ENCODE results near the gene FXR2. TPM values are rescaled to one million over a fixed set of nuclear protein-coding genes. Genes with fewer than 3 reads are reported as not detected.

The FXR2 gene
- total and polyA plus RNA-seq, 9 of the 15 experiments (the other 6 are each of a cell fraction or from before 2014, with no cell fraction given): 2.0 to 49.3 (median 24.5) TPM

DNA sequence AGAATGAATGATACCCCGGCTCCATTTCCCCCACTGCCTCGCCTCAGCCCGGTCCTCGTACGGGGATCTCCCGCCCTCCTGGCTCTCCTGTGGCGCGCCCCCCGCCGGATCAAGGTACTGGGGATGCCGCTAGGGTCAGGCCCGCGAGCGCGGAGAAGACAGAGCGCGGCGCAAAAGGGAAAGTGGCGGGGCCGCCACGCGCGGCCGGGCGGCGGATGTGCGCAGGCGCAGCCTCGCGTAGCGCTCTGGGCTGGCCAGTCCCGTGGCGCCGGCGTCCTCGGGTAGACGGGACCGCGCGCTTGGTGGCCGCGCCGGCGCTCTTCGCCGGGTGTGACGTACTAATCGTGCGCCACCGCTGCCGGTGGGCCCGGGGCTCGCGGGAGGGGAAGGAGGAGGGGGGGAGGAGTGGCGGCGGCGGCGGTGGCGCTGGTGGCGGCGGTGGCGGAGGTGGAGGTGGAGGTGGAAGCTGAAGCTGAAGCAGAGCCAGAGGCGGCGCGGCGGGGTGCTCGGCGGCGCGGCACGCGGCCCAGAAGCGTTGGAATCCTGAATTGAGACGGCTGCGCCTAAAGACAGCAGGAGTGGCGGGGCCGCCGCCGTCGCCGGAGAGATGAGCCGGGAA is 53.0 kb downstream of the FXR2 start, which contains the start of gene SENP3 (continued):
- TF ChIP-seq, protein P1, sequence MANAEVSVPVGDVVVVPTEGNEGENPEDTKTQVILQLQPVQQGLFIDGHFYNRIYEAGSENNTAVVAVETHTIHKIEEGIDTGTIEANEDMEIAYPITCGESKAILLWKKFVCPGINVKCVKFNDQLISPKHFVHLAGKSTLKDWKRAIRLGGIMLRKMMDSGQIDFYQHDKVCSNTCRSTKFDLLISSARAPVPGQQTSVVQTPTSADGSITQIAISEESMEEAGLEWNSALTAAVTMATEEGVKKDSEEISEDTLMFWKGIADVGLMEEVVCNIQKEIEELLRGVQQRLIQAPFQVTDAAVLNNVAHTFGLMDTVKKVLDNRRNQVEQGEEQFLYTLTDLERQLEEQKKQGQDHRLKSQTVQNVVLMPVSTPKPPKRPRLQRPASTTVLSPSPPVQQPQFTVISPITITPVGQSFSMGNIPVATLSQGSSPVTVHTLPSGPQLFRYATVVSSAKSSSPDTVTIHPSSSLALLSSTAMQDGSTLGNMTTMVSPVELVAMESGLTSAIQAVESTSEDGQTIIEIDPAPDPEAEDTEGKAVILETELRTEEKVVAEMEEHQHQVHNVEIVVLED (CRISPR knock-in tag; IDR thresholded peaks at IDR 0.05): peak; percentile 74
- TF ChIP-seq TBP (optimal IDR thresholded peaks at IDR 0.05; ENCODE audit: low read depth, low read length) (peak; percentile 43), KDM1A (IDR thresholded peaks at IDR 0.05) (no peak), SOX6 (IDR thresholded peaks at IDR 0.05) (no peak), ZNF324 (CRISPR knock-in tag; IDR thresholded peaks at IDR 0.05) (no peak), MAZ (CRISPR knock-in tag; conservative IDR thresholded peaks at IDR 0.05 in 1 of 2, IDR thresholded peaks at IDR 0.05 in 1 of 2) (peak; percentile 33 to 59; a peak in 3 of 4 replicates), TAF1 (IDR thresholded peaks at IDR 0.05; ENCODE audit: control insufficient read depth, extremely low read depth, insufficient read depth, low read length, severe bottlenecking) (peak; percentile 55), CREB1 (IDR thresholded peaks at IDR 0.05) (peak; percentile 91), CREB1 (CRISPR knock-in tag; IDR thresholded peaks at IDR 0.05) (peak; percentile 94), ZNF707 (CRISPR knock-in tag; conservative IDR thresholded peaks at IDR 0.05) (no peak), HNRNPK (IDR thresholded peaks at IDR 0.05; ENCODE audit: low read depth, low read length, poor library complexity, severe bottlenecking) (peak; percentile 55), CCNT2 (IDR thresholded peaks at IDR 0.05; ENCODE audit: borderline replicate concordance, extremely low read depth, insufficient read length, low read depth, low read length) (peak; percentile 54)
- TF ChIP-seq, protein P2, sequence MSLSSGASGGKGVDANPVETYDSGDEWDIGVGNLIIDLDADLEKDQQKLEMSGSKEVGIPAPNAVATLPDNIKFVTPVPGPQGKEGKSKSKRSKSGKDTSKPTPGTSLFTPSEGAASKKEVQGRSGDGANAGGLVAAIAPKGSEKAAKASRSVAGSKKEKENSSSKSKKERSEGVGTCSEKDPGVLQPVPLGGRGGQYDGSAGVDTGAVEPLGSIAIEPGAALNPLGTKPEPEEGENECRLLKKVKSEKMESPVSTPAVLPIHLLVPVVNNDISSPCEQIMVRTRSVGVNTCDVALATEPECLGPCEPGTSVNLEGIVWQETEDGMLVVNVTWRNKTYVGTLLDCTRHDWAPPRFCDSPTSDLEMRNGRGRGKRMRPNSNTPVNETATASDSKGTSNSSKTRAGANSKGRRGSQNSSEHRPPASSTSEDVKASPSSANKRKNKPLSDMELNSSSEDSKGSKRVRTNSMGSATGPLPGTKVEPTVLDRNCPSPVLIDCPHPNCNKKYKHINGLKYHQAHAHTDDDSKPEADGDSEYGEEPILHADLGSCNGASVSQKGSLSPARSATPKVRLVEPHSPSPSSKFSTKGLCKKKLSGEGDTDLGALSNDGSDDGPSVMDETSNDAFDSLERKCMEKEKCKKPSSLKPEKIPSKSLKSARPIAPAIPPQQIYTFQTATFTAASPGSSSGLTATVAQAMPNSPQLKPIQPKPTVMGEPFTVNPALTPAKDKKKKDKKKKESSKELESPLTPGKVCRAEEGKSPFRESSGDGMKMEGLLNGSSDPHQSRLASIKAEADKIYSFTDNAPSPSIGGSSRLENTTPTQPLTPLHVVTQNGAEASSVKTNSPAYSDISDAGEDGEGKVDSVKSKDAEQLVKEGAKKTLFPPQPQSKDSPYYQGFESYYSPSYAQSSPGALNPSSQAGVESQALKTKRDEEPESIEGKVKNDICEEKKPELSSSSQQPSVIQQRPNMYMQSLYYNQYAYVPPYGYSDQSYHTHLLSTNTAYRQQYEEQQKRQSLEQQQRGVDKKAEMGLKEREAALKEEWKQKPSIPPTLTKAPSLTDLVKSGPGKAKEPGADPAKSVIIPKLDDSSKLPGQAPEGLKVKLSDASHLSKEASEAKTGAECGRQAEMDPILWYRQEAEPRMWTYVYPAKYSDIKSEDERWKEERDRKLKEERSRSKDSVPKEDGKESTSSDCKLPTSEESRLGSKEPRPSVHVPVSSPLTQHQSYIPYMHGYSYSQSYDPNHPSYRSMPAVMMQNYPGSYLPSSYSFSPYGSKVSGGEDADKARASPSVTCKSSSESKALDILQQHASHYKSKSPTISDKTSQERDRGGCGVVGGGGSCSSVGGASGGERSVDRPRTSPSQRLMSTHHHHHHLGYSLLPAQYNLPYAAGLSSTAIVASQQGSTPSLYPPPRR (CRISPR knock-in tag; IDR thresholded peaks at IDR 0.05; ENCODE audit: borderline replicate concordance): 0 out of 2 replicates have a peak, but pooled peaks have one; percentile 41
- TF ChIP-seq, protein P3, sequence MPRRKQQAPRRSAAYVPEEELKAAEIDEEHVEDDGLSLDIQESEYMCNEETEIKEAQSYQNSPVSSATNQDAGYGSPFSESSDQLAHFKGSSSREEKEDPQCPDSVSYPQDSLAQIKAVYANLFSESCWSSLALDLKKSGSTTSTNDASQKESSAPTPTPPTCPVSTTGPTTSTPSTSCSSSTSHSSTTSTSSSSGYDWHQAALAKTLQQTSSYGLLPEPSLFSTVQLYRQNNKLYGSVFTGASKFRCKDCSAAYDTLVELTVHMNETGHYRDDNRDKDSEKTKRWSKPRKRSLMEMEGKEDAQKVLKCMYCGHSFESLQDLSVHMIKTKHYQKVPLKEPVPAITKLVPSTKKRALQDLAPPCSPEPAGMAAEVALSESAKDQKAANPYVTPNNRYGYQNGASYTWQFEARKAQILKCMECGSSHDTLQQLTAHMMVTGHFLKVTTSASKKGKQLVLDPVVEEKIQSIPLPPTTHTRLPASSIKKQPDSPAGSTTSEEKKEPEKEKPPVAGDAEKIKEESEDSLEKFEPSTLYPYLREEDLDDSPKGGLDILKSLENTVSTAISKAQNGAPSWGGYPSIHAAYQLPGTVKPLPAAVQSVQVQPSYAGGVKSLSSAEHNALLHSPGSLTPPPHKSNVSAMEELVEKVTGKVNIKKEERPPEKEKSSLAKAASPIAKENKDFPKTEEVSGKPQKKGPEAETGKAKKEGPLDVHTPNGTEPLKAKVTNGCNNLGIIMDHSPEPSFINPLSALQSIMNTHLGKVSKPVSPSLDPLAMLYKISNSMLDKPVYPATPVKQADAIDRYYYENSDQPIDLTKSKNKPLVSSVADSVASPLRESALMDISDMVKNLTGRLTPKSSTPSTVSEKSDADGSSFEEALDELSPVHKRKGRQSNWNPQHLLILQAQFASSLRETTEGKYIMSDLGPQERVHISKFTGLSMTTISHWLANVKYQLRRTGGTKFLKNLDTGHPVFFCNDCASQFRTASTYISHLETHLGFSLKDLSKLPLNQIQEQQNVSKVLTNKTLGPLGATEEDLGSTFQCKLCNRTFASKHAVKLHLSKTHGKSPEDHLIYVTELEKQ (CRISPR knock-in tag; IDR thresholded peaks at IDR 0.05): no peak
- TF ChIP-seq, protein P4, sequence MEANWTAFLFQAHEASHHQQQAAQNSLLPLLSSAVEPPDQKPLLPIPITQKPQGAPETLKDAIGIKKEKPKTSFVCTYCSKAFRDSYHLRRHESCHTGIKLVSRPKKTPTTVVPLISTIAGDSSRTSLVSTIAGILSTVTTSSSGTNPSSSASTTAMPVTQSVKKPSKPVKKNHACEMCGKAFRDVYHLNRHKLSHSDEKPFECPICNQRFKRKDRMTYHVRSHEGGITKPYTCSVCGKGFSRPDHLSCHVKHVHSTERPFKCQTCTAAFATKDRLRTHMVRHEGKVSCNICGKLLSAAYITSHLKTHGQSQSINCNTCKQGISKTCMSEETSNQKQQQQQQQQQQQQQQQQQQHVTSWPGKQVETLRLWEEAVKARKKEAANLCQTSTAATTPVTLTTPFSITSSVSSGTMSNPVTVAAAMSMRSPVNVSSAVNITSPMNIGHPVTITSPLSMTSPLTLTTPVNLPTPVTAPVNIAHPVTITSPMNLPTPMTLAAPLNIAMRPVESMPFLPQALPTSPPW (CRISPR knock-in tag; IDR thresholded peaks at IDR 0.05): peak; percentile 84

All from K562 (cell line).